Right lobe of liver (tissue), 6 donors: ENCODE data around the gene VCL. TPM values are rescaled to one million over a fixed set of nuclear protein-coding genes. Genes with fewer than 3 reads are reported as not detected.

ENCODE experiments used
- ATAC-seq, 4 donors: fragments of 200-7000 bp; cut with Tn5 transposase; one replicate each; pipeline ENCODE4 v1.9.1; 2020; ENCODE audit warnings: mild to moderate bottlenecking in 4 of 4, moderate library complexity in 4 of 4
- DNase-seq, 3 donors: peaks; one replicate each; pipeline ENCODE4 v3.0.0-alpha.2; 2020
- H3K27ac ChIP-seq, 3 donors: fragments of 200-600 bp; one replicate each; pipeline ENCODE4 v1.8.0; 2022
- H3K27me3 ChIP-seq, 2 donors: fragments of 200-600 bp; one replicate each; pipeline ENCODE4 v1.8.0; 2022
- H3K36me3 ChIP-seq, 4 donors: fragments of 200-600 bp; sonication (generic) in 1 of 4; one replicate each; pipeline versions ENCODE4 v1.5.1 to v1.8.0; 2017 to 2022; ENCODE audit warnings: control low read depth in 1 of 4
- H3K4me1 ChIP-seq, 4 donors: fragments of 200-600 bp; sonication (generic) in 1 of 4; one replicate each; pipeline versions ENCODE4 v1.5.1 to v1.8.0; 2017 to 2022; ENCODE audit warnings: control low read depth in 1 of 4
- H3K4me3 ChIP-seq, 3 donors: fragments of 200-600 bp; one replicate each; pipeline ENCODE4 v1.8.0; 2022
- H3K9me3 ChIP-seq, 4 donors: fragments of 200-600 bp; sonication (generic) in 1 of 4; one replicate each; pipeline versions ENCODE4 v1.5.1 to v1.8.0; 2017 to 2022; ENCODE audit warnings: control low read depth in 1 of 4
- POLR2A ChIP-seq: fragments of 450-650 bp; IDR thresholded peaks from one replicate; pipeline ENCODE4 v1.6.1; 2017; ENCODE audit warnings: antibody characterized with exemption, mild to moderate bottlenecking
- whole genome bisulfite sequencing: methylation state at CpG from one replicate; pipeline ENCODE4 v1.1.6; 2018; ENCODE audit warnings: low coverage, low lambda C conversion rate; ENCODE audit not compliant: insufficient coverage; ENCODE audit errors: missing lambda C conversion rate; 5-methylcytosine and 5-hydroxymethylcytosine counted together
- intact Hi-C, 2 donors: fragments of 100-400 bp; cut with DNase I; formaldehyde crosslinking; loops; one replicate each; pipeline versions ENCODE4 v1.11.2 to v1.14.1; 2022
- total RNA-seq, 6 experiments: library from RNA; depleted of rRNA in 2 of 6; stranded (reverse); fragments of >200 nt in 2 of 6; fragmentation: NEBNext Ultra II Directional in 3 of 6; extraction: Animal tissue kit (Norgen Biotek cat#: 25700) in 3 of 6; gene quantifications; one replicate each; pipeline versions ENCODE4 v1.1.0 to v1.2.4, GENCODE V29; 2016 to 2023
- TF ChIP-seq, protein P1 (sequence below), 4 donors: fragments of 200-600 bp in 3 of 4; fragments of 450-650 bp in 1 of 4; IDR thresholded peaks; one replicate each; pipeline versions ENCODE4 v1.5.1 to v1.8.0; 2016 to 2022; ENCODE audit warnings: antibody characterized with exemption in 4 of 4, mild to moderate bottlenecking in 2 of 4
- donor health status: DM: no; HTN: yes; CAD: no.
- donor health status: DM: no; HTN: no; CAD: no.
- donor health status: DM: no; HTN: no; CAD: no.
- donor health status: DM: no; HTN: yes; CAD: no.
- donor health status: DM: no; HTN: yes; CAD: no.

Gene VCL
- total RNA-seq, 6 experiments from 2014 or later = 13.2 to 58.9 (median 27.5) TPM

DNA sequence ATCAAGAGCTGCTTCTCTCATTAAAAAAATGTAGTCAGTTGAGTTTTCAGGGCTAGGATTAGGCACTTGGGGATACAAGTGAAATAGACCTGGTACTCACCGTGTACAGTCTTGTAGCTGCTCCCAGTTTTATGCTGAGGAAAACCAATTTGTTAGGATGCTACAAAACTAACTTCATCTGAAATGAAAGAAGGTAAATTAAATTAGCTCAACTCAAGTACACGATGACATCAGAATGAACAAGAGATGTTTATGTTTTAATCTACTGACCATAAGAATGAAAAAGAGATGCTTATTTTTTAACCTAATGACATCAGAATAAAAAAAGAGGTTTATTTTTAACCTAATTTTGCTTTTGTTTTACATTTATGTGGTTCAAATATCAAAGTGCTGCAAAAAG is 79.0 kb downstream of the VCL start:
- ATAC-seq (no peak), DNase-seq (no peak)
- TF ChIP-seq POLR2A = no peak
- TF ChIP-seq, protein P1, sequence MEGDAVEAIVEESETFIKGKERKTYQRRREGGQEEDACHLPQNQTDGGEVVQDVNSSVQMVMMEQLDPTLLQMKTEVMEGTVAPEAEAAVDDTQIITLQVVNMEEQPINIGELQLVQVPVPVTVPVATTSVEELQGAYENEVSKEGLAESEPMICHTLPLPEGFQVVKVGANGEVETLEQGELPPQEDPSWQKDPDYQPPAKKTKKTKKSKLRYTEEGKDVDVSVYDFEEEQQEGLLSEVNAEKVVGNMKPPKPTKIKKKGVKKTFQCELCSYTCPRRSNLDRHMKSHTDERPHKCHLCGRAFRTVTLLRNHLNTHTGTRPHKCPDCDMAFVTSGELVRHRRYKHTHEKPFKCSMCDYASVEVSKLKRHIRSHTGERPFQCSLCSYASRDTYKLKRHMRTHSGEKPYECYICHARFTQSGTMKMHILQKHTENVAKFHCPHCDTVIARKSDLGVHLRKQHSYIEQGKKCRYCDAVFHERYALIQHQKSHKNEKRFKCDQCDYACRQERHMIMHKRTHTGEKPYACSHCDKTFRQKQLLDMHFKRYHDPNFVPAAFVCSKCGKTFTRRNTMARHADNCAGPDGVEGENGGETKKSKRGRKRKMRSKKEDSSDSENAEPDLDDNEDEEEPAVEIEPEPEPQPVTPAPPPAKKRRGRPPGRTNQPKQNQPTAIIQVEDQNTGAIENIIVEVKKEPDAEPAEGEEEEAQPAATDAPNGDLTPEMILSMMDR (IDR thresholded peaks at IDR 0.05) = no peak
- Histone ChIP-seq H3K36me3 (peaks cover 0 to 9% (median 0%) of the 10 kb centered on the region in 4 donors), H3K27ac (no peak overlapping the region), H3K4me3 (no peak overlapping the region), H3K4me1 (peaks cover 0 to 7% (median under 1%) of the 10 kb centered on the region in 4 donors), H3K9me3 (no peaks in the 10 kb centered on the region), H3K27me3 (no peaks in the 10 kb centered on the region)
- WGBS = 87% methylated on average over 1 of the region's 2 CpGs
- intact Hi-C loops = no loop called here

DNA sequence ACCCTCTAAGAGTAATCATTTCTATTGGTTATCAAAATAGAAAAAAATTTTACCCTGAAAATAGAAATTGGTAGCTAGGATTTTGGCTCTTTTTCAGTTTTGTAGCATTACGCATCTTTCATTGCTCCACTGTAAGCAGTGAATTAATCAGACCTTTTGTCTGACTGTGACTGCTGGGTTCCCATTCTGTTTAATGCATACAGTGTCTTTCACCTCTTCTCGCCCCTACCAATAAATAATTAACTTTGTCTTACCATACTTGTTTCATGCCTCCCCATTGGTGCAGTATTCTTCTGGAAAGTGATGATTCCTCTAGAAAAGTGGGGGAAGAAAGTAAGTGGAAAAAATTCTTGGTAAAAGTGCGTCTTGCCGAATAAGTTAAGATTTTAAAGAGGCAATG is 79.5 kb downstream of the VCL start:
- no peak for TF ChIP-seq POLR2A
- TF ChIP-seq, protein P1 (IDR thresholded peaks at IDR 0.05) = no peak
- Histone ChIP-seq H3K4me3 (no peak overlapping the region), H3K36me3 (peaks cover 0 to 9% (median 0%) of the 10 kb centered on the region in 4 donors), H3K27ac (no peak overlapping the region), H3K9me3 (no peaks in the 10 kb centered on the region), H3K27me3 (no peaks in the 10 kb centered on the region), H3K4me1 (peaks cover 0 to 11% (median 3%) of the 10 kb centered on the region in 4 donors)
- WGBS = 93% methylated on average over 4 of the region's 4 CpGs
- intact Hi-C loops = no loop called here
- DNase-seq (no peak), ATAC-seq (no peak)

DNA sequence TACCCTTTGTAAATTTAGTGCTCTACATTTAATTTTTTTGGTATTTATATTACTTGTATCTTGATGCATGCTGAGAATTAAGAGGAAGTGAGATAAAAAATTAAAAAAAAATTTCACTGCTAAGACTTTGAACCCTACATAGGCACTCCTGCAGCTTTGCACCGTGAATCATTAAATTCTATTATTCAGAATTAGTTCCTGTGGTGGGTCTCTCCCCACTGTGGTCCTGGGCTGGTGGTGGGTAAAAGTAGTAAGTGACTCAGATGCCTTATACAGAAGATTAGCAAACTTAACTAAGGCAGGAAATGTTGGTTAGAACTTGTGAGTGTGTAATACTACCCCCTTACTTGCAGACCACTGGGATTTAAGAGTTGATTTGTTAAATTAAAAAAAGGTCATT is 80.1 kb downstream of the VCL start:
- Histone ChIP-seq H3K4me1 (peaks cover 0 to 16% (median 6%) of the 10 kb centered on the region in 4 donors), H3K4me3 (no peak overlapping the region), H3K27ac (no peak overlapping the region), H3K27me3 (no peaks in the 10 kb centered on the region), H3K9me3 (no peaks in the 10 kb centered on the region), H3K36me3 (peaks cover 0 to 8% (median 0%) of the 10 kb centered on the region in 4 donors)
- intact Hi-C loops = no loop called here
- no peak for DNase-seq
- WGBS = 29% methylated on average over 1 of the region's 1 CpG
- TF ChIP-seq, protein P1 (IDR thresholded peaks at IDR 0.05) = no peak
- no peak for TF ChIP-seq POLR2A
- no peak for ATAC-seq

DNA sequence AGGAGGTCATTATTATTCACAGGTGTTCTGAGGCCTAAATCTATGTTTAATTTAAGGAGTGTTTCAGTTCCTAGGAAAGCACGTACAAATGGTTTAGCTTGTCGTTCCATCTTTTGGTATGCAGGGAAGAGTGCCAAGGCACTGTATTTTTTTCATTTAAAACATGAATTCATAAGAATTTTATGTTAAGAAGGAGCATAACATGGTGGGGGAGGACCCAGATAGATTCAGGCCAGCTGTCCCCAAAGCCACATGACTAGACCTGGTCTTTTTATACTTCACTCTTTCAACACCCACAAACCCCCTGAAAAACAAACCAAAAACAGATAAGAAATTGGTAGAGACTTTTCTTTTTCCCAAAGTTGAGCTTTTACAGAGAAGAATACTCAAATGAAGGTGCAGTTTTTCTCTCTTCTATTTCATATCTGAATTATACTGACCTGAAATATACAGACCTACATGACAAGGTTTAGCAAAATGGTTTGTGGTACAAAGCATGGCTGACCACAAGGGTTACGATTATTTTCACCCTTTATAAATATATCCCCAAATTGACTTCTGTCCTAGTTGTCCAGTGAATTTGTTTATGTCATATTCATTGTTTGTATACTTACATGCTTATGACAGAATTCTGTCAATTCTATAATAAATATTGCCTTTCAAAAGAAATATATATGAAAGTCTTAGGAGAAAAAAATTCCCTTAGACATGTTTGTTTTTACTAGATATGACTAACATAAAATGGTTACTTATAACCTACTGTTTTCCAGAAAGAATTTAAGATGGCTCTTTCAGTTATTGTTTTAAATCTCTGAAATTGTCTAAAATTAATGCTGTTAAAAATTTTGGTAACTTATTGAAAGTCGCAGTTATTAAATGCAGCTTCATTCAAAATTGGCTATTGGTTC is 81.4 kb downstream of the VCL start:
- H3K36me3 ChIP-seq = peaks cover 0 to 3% (median 0%) of the 10 kb centered on the region in 4 donors
- no peaks in the 10 kb centered on the region for H3K27me3 ChIP-seq
- ATAC-seq (no peak), DNase-seq (no peak)
- TF ChIP-seq POLR2A = no peak
- TF ChIP-seq, protein P1 (IDR thresholded peaks at IDR 0.05) = no peak
- H3K4me3 ChIP-seq = no peak overlapping the region
- 74% methylated on average over 4 of the region's 4 CpGs for WGBS
- peaks cover 0 to 19% (median 8%) of the 10 kb centered on the region in 4 donors for H3K4me1 ChIP-seq
- H3K27ac ChIP-seq = no peak overlapping the region
- intact Hi-C loops = no loop called here
- no peaks in the 10 kb centered on the region for H3K9me3 ChIP-seq
